Mucosa of descending colon (tissue), 3 donors: Measurements from ENCODE around the gene DDX51. TPM values are rescaled to one million over a fixed set of nuclear protein-coding genes. Genes with fewer than 3 reads are reported as not detected.
A peak's percentile ranks its signal among the peaks of the same experiment; 100 is the strongest.

Source experiments
- ATAC-seq: fragments of 200-7000 bp; cut with Tn5 transposase; one replicate; pipeline ENCODE4 v1.9.1; 2020; ENCODE audit warnings: mild to moderate bottlenecking, moderate library complexity
- DNase-seq, 3 donors: peaks; one replicate each; pipeline ENCODE4 v3.0.0-alpha.2; 2020
- H3K36me3 ChIP-seq: fragments of 200-600 bp; one replicate; pipeline ENCODE4 v1.8.0; 2021; ENCODE audit warnings: low read depth, mild to moderate bottlenecking
- H3K4me1 ChIP-seq: fragments of 200-600 bp; one replicate; pipeline ENCODE4 v1.8.0; 2021; ENCODE audit warnings: low read depth, mild to moderate bottlenecking
- H3K4me3 ChIP-seq: fragments of 200-600 bp; one replicate; pipeline ENCODE4 v1.8.0; 2021; ENCODE audit warnings: mild to moderate bottlenecking
- H3K9me3 ChIP-seq: fragments of 200-600 bp; one replicate; pipeline ENCODE4 v1.8.0; 2021; ENCODE audit warnings: mild to moderate bottlenecking
- CTCF ChIP-seq: fragments of 200-600 bp; IDR thresholded peaks from one replicate; pipeline ENCODE4 v1.8.0; 2022; ENCODE audit warnings: antibody characterized with exemption, mild to moderate bottlenecking
- intact Hi-C, 2 donors: fragments of 100-400 bp; cut with DNase I in 1 of 2; cut with micrococcal nuclease in 1 of 2; formaldehyde crosslinking; loops; one replicate each; pipeline versions ENCODE4 v1.11.0 to v1.11.1; 2022; cut with DNase I, micrococcal nuclease
- total RNA-seq, 3 donors: library from RNA; stranded (reverse); fragmentation: NEBNext Ultra II Directional in 2 of 3; extraction: Animal tissue kit (Norgen Biotek cat#: 25700) in 2 of 3; gene quantifications; one replicate each; pipeline versions ENCODE4 v1.2.1 to v1.2.4, GENCODE V29; 2021 to 2023
- donor health status: DM: no; HTN: no; CAD: no; lungs with moderate emphysema.
- donor health status: DM: no; HTN: no; CAD: no.
- donor health status: DM: no; HTN: yes; CAD: no.

Gene DDX51
- total RNA-seq, 3 donors from 2014 or later: 14.2 to 18.7 (median 15.6) TPM

GRCh38 chr12:132162508-132163031 is 18.5 kb upstream of the DDX51 start:
- H3K4me1 ChIP-seq: no peaks in the 10 kb centered on the region
- ATAC-seq (peak; percentile 36), DNase-seq (peak in 2 of 3 donors; percentile 19 to 55)
- intact Hi-C loops: no loop called here
- no peaks in the 10 kb centered on the region for H3K9me3 ChIP-seq
- TF ChIP-seq CTCF: no peak
- H3K4me3 ChIP-seq: no peak overlapping the region
- no peaks in the 10 kb centered on the region for H3K36me3 ChIP-seq

GRCh38 chr12:132161796-132162507 is 17.8 kb upstream of the DDX51 start:
- ATAC-seq: no peak
- no peak for TF ChIP-seq CTCF
- no peaks in the 10 kb centered on the region for H3K4me1 ChIP-seq
- H3K9me3 ChIP-seq: no peaks in the 10 kb centered on the region
- intact Hi-C loops: no loop called here
- no peak overlapping the region for H3K4me3 ChIP-seq
- H3K36me3 ChIP-seq: no peaks in the 10 kb centered on the region
- peak in 1 of 3 donors; percentile 10 for DNase-seq

- Histone ChIP-seq H3K9me3 (no peaks in the 10 kb centered on the region), H3K36me3 (no peaks in the 10 kb centered on the region), H3K4me3 (no peak overlapping the region), H3K4me1 (no peaks in the 10 kb centered on the region)
- no peak for TF ChIP-seq CTCF
- ATAC-seq (no peak), DNase-seq (peak in 1 of 3 donors; percentile 32)
- intact Hi-C loops: no loop called here
These were observed 17.1 kb upstream of the DDX51 start for GRCh38 chr12:132161036-132161781.

GRCh38 chr12:132160601-132161035 is 16.5 kb upstream of the DDX51 start:
- no peak for ATAC-seq
- intact Hi-C loops: no loop called here
- DNase-seq: peak in 2 of 3 donors; percentile 16 to 46

GRCh38 chr12:132160016-132160415 is 15.9 kb upstream of the DDX51 start:
- intact Hi-C loops: no loop called here
- Histone ChIP-seq H3K36me3 (no peaks in the 10 kb centered on the region), H3K4me1 (no peaks in the 10 kb centered on the region), H3K9me3 (no peaks in the 10 kb centered on the region), H3K4me3 (no peak overlapping the region)
- ATAC-seq: no peak
- no peak for TF ChIP-seq CTCF
- DNase-seq: peak in 1 of 3 donors; percentile 49

More at GRCh38 chr12:132160601-132161035, 16.5 kb upstream of the DDX51 start:
- no peak for TF ChIP-seq CTCF
- Histone ChIP-seq H3K9me3 (no peaks in the 10 kb centered on the region), H3K4me1 (no peaks in the 10 kb centered on the region), H3K4me3 (no peak overlapping the region), H3K36me3 (no peaks in the 10 kb centered on the region)
